Activated CD4-positive, alpha-beta T cell treated with anti-CD3 and anti-CD28 coated beads for 36 hours (primary cell): ENCODE measurements around the gene BPHL. TPM values are rescaled to one million over a fixed set of nuclear protein-coding genes. Genes with fewer than 3 reads are reported as not detected.
"Not testable (repeated sequence)": the region's sequence is repeated elsewhere in the genome, so short reads cannot be mapped to it uniquely, and the experiment has no call there.

ENCODE experiments used
- ATAC-seq: fragments of 200-7000 bp; cut with Tn5 transposase; one replicate; pipeline ENCODE4 v1.10.0; 2021; ENCODE audit warnings: mild to moderate bottlenecking, moderate library complexity
- CTCF ChIA-PET: fragments of 350-600 bp; sonication (Branson Sonifier 250); formaldehyde crosslinking; loops from one replicate; lab custom pipeline; 2021; ENCODE audit warnings: antibody characterized with exemption; lab: Charles Lee
- POLR2A ChIA-PET: fragments of 350-600 bp; sonication (Branson Sonifier 250); formaldehyde crosslinking; loops from one replicate; lab custom pipeline; 2021; ENCODE audit warnings: antibody characterized with exemption, inconsistent platforms; lab: Charles Lee
- DNase-seq: peaks from one replicate; pipeline ENCODE4 v3.0.0-alpha.2; 2020
- H3K27ac Mint-ChIP-seq: one replicate; pipeline ENCODE4 v1.8.0; 2021; ENCODE audit warnings: mixed read lengths
- H3K27me3 Mint-ChIP-seq: one replicate; pipeline ENCODE4 v1.8.0; 2021; ENCODE audit warnings: mixed read lengths
- H3K36me3 Mint-ChIP-seq: one replicate; pipeline ENCODE4 v1.8.0; 2021; ENCODE audit warnings: low read depth, mixed read lengths
- H3K4me1 Mint-ChIP-seq: one replicate; pipeline ENCODE4 v1.8.0; 2021; ENCODE audit warnings: mixed read lengths
- H3K4me3 Mint-ChIP-seq: one replicate; pipeline ENCODE4 v1.8.0; 2021; ENCODE audit warnings: mild to moderate bottlenecking, moderate library complexity, mixed read lengths
- H3K9me3 Mint-ChIP-seq: one replicate; pipeline ENCODE4 v1.8.0; 2021; ENCODE audit warnings: low read depth, mixed read lengths
- intact Hi-C, 2 experiments: fragments of 100-400 bp; cut with DNase I in 1 of 2; cut with micrococcal nuclease in 1 of 2; formaldehyde crosslinking; loops; one replicate each; pipeline versions ENCODE4 v1.14.2 to v1.15.1; 2022 to 2024; cut with DNase I, micrococcal nuclease
- total RNA-seq, 2 experiments: library from RNA; stranded (reverse); gene quantifications; one replicate each; pipeline ENCODE4 v1.2.3, GENCODE V29; 2021

Gene BPHL
- total RNA-seq, 2 experiments from 2014 or later, result 15.8 to 16.7 TPM

GRCh38 chr6:3183066-3183465 is 64.6 kb downstream of the BPHL start:
- Mint-ChIP-seq H3K4me1 (no peaks in the 10 kb centered on the region), H3K9me3 (no peaks in the 10 kb centered on the region), H3K27ac (no peak overlapping the region), H3K36me3 (no peaks in the 10 kb centered on the region), H3K4me3 (no peak overlapping the region), H3K27me3 (peaks cover 12% of the 10 kb centered on the region)
- ChIA-PET CTCF (no interaction called here), POLR2A (no interaction called here)
- DNase-seq (no peak), ATAC-seq (no peak)
- intact Hi-C loops, result no loop called here

GRCh38 chr6:3186974-3187382 is 68.5 kb downstream of the BPHL start:
- Mint-ChIP-seq H3K36me3 (no peaks in the 10 kb centered on the region), H3K27me3 (peaks cover 15% of the 10 kb centered on the region), H3K27ac (no peak overlapping the region), H3K4me3 (no peak overlapping the region), H3K4me1 (no peaks in the 10 kb centered on the region), H3K9me3 (no peaks in the 10 kb centered on the region)
- ChIA-PET POLR2A (no interaction called here), CTCF (interaction anchor here (0.8 to 0.9 kb wide), 2 partner anchors 25 to 64 kb away, joined by 3 read pairs; no protein-coding TSS in a partner anchor)
- ATAC-seq, result no peak
- intact Hi-C loops, result no loop called here
- DNase-seq, result no peak

GRCh38 chr6:3188262-3188661 is 69.8 kb downstream of the BPHL start:
- no peak overlapping the region for H3K4me3 Mint-ChIP-seq
- CTCF ChIA-PET, result interaction anchor here (1.0 kb wide), 1 partner anchor 15 kb away, joined by 3 read pairs; no protein-coding TSS in a partner anchor
- no peak for DNase-seq
- POLR2A ChIA-PET, result no interaction called here
- H3K4me1 Mint-ChIP-seq, result no peaks in the 10 kb centered on the region
- H3K27me3 Mint-ChIP-seq, result peaks cover 15% of the 10 kb centered on the region
- intact Hi-C loops, result no loop called here
- H3K36me3 Mint-ChIP-seq, result no peaks in the 10 kb centered on the region
- no peak for ATAC-seq
- no peak overlapping the region for H3K27ac Mint-ChIP-seq
- no peaks in the 10 kb centered on the region for H3K9me3 Mint-ChIP-seq

DNA sequence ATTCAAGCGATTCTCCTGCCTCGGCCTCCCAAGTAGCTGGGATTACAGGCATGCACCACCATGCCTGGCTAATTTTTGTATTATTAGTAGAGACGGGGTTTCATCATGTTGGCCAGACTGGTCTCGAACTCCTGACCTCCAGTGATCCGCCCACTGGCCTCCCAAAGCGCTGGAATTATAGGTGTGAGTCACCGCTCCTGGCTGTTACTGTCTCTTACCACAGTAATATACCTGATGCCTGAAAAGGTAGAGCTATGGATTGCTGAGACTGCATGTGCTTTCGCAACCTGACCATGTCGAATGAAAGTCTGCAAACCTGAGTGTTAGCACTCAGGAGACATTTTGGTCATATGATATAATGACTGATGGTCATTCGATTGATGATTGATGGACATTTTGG is 70.7 kb downstream of the BPHL start:
- intact Hi-C loops, H3K36me3 Mint-ChIP-seq, ATAC-seq, H3K4me3 Mint-ChIP-seq, DNase-seq, POLR2A ChIA-PET, H3K9me3 Mint-ChIP-seq, H3K27ac Mint-ChIP-seq, H3K4me1 Mint-ChIP-seq: not testable (repeated sequence)
- peaks cover 15% of the 10 kb centered on the region for H3K27me3 Mint-ChIP-seq
- CTCF ChIA-PET, result interaction anchor here (0.7 to 1.0 kb wide), 2 partner anchors 14 to 389 kb away, joined by 3 read pairs; no protein-coding TSS in a partner anchor

- Mint-ChIP-seq H3K36me3 (no peaks in the 10 kb centered on the region), H3K4me3 (no peak overlapping the region), H3K9me3 (no peaks in the 10 kb centered on the region), H3K4me1 (no peaks in the 10 kb centered on the region), H3K27me3 (peaks cover 13% of the 10 kb centered on the region), H3K27ac (no peak overlapping the region)
- DNase-seq (no peak), ATAC-seq (no peak)
- POLR2A ChIA-PET, result interaction anchor here (0.6 kb wide), 1 partner anchor 41 kb away, joined by 4 read pairs; no protein-coding TSS in a partner anchor
- intact Hi-C loops, result no loop called here
- CTCF ChIA-PET, result interaction anchor here (0.6 kb wide), 1 partner anchor 18 kb away, joined by 3 read pairs; no protein-coding TSS in a partner anchor
Observed at GRCh38 chr6:3190056-3190455, 71.5 kb downstream of the BPHL start.

GRCh38 chr6:3190779-3191178 is 72.3 kb downstream of the BPHL start:
- ATAC-seq (no peak), DNase-seq (no peak)
- H3K4me1 Mint-ChIP-seq, result no peaks in the 10 kb centered on the region
- no peak overlapping the region for H3K27ac Mint-ChIP-seq
- H3K36me3 Mint-ChIP-seq, result no peaks in the 10 kb centered on the region
- H3K9me3 Mint-ChIP-seq, result no peaks in the 10 kb centered on the region
- ChIA-PET POLR2A (no interaction called here), CTCF (interaction anchor here (0.6 kb wide), 1 partner anchor 17 kb away, joined by 3 read pairs; no protein-coding TSS in a partner anchor)
- intact Hi-C loops, result no loop called here
- peaks cover 9% of the 10 kb centered on the region for H3K27me3 Mint-ChIP-seq
- H3K4me3 Mint-ChIP-seq, result no peak overlapping the region

DNA sequence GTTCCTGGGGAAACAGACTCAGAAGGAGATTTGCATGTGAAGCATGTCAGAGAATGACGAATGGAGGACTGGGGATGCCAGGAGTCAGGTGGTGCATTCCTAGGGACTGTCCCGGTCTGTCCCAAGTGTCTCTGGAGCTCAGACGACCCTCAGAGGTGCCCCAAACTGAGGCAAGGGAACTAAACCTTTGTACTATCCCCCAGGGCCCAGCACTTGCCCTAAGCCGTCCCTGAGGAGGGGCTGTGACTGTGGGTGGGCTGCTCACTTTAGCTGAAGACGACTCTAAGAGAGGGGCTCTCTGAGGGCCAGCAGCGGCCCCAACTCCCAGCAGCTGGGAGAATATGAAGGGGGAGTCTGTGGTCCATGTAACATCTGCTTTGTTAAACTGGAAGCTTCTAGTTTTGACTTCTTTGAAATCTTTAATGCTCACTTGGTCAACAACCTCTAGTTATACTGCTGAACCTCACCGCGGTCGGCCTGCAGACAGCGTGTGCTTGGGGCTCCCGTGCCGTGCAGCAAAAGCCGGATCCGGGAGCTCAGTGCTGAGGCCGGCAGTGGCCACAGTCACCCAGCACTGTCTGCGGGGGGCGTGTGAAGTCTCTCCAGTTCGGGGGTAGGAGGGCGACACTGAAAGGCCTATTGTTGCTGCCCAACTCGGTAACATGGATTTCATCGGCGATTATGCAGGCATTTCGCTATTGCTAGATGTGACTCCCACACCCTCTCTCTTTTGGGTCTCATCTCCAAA is 74.8 kb downstream of the BPHL start:
- intact Hi-C loops, result no loop called here
- ChIA-PET CTCF (interaction anchor here (1.6 kb wide), 1 partner anchor 17 kb away, joined by 7 read pairs; no protein-coding TSS in a partner anchor), POLR2A (interaction anchor here (0.6 kb wide), 1 partner anchor 126 kb away, joined by 4 read pairs; no protein-coding TSS in a partner anchor)
- ATAC-seq, result no peak
- DNase-seq, result no peak
- no peak overlapping the region for H3K4me3 Mint-ChIP-seq
- no peaks in the 10 kb centered on the region for H3K9me3 Mint-ChIP-seq
- peaks cover 5% of the 10 kb centered on the region for H3K27me3 Mint-ChIP-seq
- H3K27ac Mint-ChIP-seq, result no peak overlapping the region
- no peaks in the 10 kb centered on the region for H3K36me3 Mint-ChIP-seq
- no peaks in the 10 kb centered on the region for H3K4me1 Mint-ChIP-seq

DNA sequence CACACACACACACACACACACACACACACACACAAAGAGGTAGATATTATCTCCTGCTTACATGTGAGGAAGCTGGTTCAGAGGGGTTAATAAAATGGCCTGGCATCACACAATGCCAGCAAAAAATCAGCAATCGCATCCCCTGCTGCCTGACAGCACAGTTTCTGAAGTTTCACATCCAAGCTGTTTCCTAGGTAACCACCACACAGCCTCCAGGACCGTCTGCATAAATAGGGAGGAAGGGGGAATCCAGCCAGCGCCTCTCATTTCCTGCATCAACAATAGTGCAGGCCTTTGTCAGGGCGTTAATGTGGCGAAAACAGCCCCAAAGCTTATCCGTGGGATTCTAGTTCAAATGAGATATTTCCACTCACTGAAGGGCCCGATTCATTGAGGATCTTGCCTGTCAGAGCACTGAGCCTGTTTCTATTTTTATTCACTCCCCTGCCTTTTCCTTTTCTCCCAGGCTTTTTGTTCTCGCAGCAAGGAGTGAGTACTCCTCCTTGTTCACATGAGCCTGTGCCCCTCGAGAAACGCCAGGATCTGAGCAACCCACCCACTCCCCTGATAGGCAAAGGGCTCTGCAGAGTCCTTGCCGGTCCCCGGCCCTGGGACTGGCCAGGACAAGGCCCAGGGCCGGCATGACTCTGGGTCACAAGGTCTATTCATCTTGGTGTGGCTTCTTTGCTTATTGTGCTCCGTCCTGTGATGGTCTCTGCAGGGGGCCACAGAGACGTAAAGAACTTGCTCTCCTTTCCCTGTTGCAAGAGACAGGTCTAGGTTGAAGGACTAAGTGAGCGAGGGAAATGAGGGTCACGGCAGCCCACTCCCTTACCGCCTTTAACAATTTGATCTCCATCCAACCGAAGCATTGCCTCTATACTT is 76.3 kb downstream of the BPHL start:
- Mint-ChIP-seq H3K36me3 (no peaks in the 10 kb centered on the region), H3K4me3 (no peak overlapping the region), H3K27ac (no peak overlapping the region), H3K9me3 (no peaks in the 10 kb centered on the region), H3K27me3 (peaks cover 7% of the 10 kb centered on the region), H3K4me1 (no peaks in the 10 kb centered on the region)
- ChIA-PET CTCF (interaction anchor here (1.6 kb wide), 1 partner anchor 15 kb away, joined by 7 read pairs; no protein-coding TSS in a partner anchor), POLR2A (interaction anchor here (0.7 kb wide), 1 partner anchor 11 kb away, joined by 4 read pairs; no protein-coding TSS in a partner anchor)
- ATAC-seq (peak; percentile 68), DNase-seq (peak; percentile 50)
- intact Hi-C loops, result no loop called here

GRCh38 chr6:3195420-3195694 is 76.8 kb downstream of the BPHL start:
- Mint-ChIP-seq H3K4me3 (no peak overlapping the region), H3K36me3 (no peaks in the 10 kb centered on the region), H3K27me3 (peaks cover 7% of the 10 kb centered on the region), H3K9me3 (no peaks in the 10 kb centered on the region), H3K4me1 (no peaks in the 10 kb centered on the region), H3K27ac (no peak overlapping the region)
- ChIA-PET CTCF (no interaction called here), POLR2A (no interaction called here)
- DNase-seq (no peak), ATAC-seq (no peak)
- intact Hi-C loops, result no loop called here

DNA sequence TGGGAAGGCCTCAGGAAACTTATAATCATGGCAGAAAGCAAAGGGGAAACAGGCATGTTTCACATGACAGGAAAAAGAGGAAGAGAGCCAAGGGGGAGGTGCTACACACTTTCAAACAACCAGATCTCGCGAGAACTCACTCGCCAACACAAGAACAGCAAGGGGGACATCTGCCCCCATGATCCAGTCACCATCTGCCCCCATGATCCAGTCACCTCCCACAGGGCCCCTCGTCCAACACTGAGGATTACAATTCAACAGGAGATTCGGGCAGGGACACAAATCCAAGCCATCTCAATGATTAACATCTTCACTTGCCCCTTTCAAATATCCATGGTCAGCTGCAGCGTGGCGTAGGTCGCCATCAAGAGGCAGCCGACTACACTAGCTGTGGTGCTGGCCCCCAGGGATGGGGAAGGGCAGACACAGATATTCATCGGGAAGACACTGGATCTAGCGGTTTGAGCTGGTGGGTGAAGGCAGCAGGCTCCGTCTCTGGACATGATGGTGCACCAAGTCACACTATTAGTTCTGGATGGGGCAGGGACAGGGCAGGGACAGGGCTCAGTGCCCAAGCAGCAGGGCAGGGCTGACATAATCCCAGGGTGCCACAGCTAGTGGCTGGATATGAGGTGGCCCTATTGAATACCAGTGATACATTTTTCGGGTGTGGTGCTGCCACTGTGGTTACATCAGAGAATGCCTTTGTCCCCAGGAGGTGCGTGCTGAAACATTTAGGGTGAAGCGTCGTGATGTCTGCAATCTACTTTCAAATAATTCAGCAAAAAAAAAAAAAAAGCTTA is 77.4 kb downstream of the BPHL start:
- ChIA-PET CTCF (no interaction called here), POLR2A (no interaction called here)
- Mint-ChIP-seq H3K9me3 (no peaks in the 10 kb centered on the region), H3K36me3 (no peaks in the 10 kb centered on the region), H3K4me1 (no peaks in the 10 kb centered on the region), H3K27me3 (peaks cover 7% of the 10 kb centered on the region), H3K4me3 (no peak overlapping the region), H3K27ac (no peak overlapping the region)
- DNase-seq, result no peak
- no peak for ATAC-seq
- intact Hi-C loops, result no loop called here

- ChIA-PET POLR2A (no interaction called here), CTCF (no interaction called here)
- H3K27ac Mint-ChIP-seq, result no peak overlapping the region
- no peaks in the 10 kb centered on the region for H3K36me3 Mint-ChIP-seq
- no peak overlapping the region for H3K4me3 Mint-ChIP-seq
- H3K9me3 Mint-ChIP-seq, result no peaks in the 10 kb centered on the region
- H3K4me1 Mint-ChIP-seq, result no peaks in the 10 kb centered on the region
- intact Hi-C loops, result no loop called here
- ATAC-seq, result no peak
- H3K27me3 Mint-ChIP-seq, result peaks cover 7% of the 10 kb centered on the region
- no peak for DNase-seq
Observed at GRCh38 chr6:3196770-3197169, 78.3 kb downstream of the BPHL start.
